ENCODE results near the gene EN2. TPM values are rescaled to one million over a fixed set of nuclear protein-coding genes. Genes with fewer than 3 reads are reported as not detected.

EN2 gene
- total and polyA plus RNA-seq, 2 donors (not counting 1 experiment from before 2014, with no cell fraction given) = not detected

DNA sequence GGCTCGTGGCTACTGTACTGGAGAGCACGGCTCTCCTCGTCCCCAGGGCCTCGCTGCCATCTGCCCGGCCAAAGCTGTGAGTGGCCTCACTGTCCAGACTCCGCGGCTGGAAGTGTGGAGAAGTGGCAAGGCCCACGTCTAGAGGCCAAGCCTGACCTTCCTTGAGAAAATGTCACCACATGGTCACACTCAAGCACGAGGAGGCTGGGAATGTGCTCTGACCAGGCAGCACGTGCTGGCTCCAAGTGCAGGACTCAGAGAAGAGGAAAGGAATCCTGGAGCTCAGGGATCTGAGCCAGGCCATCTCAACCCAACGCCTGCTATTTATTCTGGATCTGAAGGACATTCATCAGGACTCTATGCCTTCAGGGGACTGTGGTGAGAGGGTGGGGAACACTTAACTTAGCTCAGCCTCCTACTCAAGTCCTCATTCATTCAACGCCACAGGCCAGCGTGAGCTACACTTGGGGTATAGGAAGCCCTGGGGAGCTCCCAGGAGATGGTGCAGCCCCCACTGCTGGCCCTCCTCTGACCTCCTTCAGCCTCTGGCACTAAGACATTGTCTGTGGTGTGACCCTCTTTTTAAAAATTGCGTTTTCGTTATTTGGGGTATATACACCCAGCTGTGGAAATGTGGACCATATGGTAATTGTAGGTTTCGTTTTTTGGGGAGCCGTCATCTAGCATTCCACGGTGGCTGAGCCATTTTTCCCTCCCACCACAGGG, 29.0 kb downstream of the EN2 start:
- H3K9ac ChIP-seq (ENCODE audit: low read length) = no peak overlapping the region
- no peaks in the 10 kb centered on the region for H3K36me3 ChIP-seq (replicated peaks in 1 of 2; ENCODE audit: control extremely low read depth in 1 of 2, control insufficient read depth in 1 of 2, extremely low read depth in 1 of 2, insufficient read depth in 2 of 2, low read length in 1 of 2)
- no peak overlapping the region for H2AFZ ChIP-seq (ENCODE audit: insufficient read depth, low read depth, low read length, poor library complexity, severe bottlenecking)
- H4K20me1 ChIP-seq (ENCODE audit: control insufficient read depth, insufficient read depth, low read length, poor library complexity, severe bottlenecking) = no peaks in the 10 kb centered on the region
- intact Hi-C loops (cut with micrococcal nuclease) = no loop called here
- H3K27ac Mint-ChIP-seq = no peak overlapping the region
- TF ChIP-seq, protein P1, sequence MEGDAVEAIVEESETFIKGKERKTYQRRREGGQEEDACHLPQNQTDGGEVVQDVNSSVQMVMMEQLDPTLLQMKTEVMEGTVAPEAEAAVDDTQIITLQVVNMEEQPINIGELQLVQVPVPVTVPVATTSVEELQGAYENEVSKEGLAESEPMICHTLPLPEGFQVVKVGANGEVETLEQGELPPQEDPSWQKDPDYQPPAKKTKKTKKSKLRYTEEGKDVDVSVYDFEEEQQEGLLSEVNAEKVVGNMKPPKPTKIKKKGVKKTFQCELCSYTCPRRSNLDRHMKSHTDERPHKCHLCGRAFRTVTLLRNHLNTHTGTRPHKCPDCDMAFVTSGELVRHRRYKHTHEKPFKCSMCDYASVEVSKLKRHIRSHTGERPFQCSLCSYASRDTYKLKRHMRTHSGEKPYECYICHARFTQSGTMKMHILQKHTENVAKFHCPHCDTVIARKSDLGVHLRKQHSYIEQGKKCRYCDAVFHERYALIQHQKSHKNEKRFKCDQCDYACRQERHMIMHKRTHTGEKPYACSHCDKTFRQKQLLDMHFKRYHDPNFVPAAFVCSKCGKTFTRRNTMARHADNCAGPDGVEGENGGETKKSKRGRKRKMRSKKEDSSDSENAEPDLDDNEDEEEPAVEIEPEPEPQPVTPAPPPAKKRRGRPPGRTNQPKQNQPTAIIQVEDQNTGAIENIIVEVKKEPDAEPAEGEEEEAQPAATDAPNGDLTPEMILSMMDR (IDR thresholded peaks at IDR 0.05) = no peak
- no peak for TF ChIP-seq EZH2 (IDR thresholded peaks at IDR 0.05; ENCODE audit: borderline replicate concordance, insufficient read depth, low read depth, low read length, poor library complexity, severe bottlenecking)
- no peak overlapping the region for H3K4me2 ChIP-seq (replicated peaks; ENCODE audit: low read depth, low read length, poor library complexity, severe bottlenecking)
- H3K9me3 Mint-ChIP-seq (ENCODE audit: insufficient read depth) = no peaks in the 10 kb centered on the region
- peaks cover 28 to 31% of the 10 kb centered on the region in 2 donors for H3K4me1 ChIP-seq (ENCODE audit: control insufficient read depth in 2 of 2, insufficient read depth in 2 of 2, low read length in 2 of 2)
- no peak overlapping the region for H3K27ac ChIP-seq (ENCODE audit: low read length in 2 of 2)
- H3K4me1 Mint-ChIP-seq = peaks cover 26% of the 10 kb centered on the region
- peaks cover 0 to 35% (median 0%) of the 10 kb centered on the region in 4 experiments for H3K27me3 ChIP-seq (replicated peaks in 1 of 4; ENCODE audit: control extremely low read depth in 1 of 4, control insufficient read depth in 3 of 4, insufficient read depth in 4 of 4, low read length in 3 of 4)
- no peak for DNase-seq
- H3K27me3 Mint-ChIP-seq = peaks cover 31% of the 10 kb centered on the region
- peaks cover 0 to 21% (median 0%) of the 10 kb centered on the region in 3 donors for H3K9me3 ChIP-seq (ENCODE audit: control extremely low read depth in 1 of 3, control insufficient read depth in 2 of 3, insufficient read depth in 1 of 3, low read length in 2 of 3)
- no peak overlapping the region for H3K4me3 Mint-ChIP-seq
- ATAC-seq (ENCODE audit: low read depth) = no peak
- H3K79me2 ChIP-seq (ENCODE audit: control insufficient read depth, insufficient read depth, low read length) = no peaks in the 10 kb centered on the region
- CTCF ChIA-PET = no interaction called here
- no peak overlapping the region for H3K4me3 ChIP-seq (ENCODE audit: control extremely low read depth in 1 of 5, extremely low read depth in 1 of 5, insufficient read depth in 1 of 5, low read depth in 2 of 5, low read length in 4 of 5)
- POLR2A ChIA-PET = no interaction called here
- 94% methylated on average over 13 of the region's 18 CpGs for WGBS (ENCODE audit: insufficient coverage)
